Duodenal mucosa (tissue), 2 donors: ENCODE results near the gene MUC21.

Experiments
- H3K27ac ChIP-seq: one replicate; pipeline ENCODE4 v1.7.0; 2013; ENCODE audit warnings: low read depth, low read length
- H3K27me3 ChIP-seq, 2 donors: one replicate each; pipeline ENCODE4 v1.7.0; 2013; ENCODE audit warnings: low read length in 2 of 2, control low read depth in 1 of 2; ENCODE audit not compliant: insufficient read depth in 2 of 2, control insufficient read depth in 1 of 2
- H3K36me3 ChIP-seq, 2 donors: one replicate each; pipeline ENCODE4 v1.7.0; 2013; ENCODE audit warnings: low read length in 2 of 2, control low read depth in 1 of 2; ENCODE audit not compliant: insufficient read depth in 2 of 2, control insufficient read depth in 1 of 2
- H3K4me1 ChIP-seq, 2 donors: one replicate each; pipeline ENCODE4 v1.7.0; 2013; ENCODE audit warnings: low read length in 2 of 2, control low read depth in 1 of 2; ENCODE audit not compliant: insufficient read depth in 2 of 2, control insufficient read depth in 1 of 2
- H3K4me3 ChIP-seq, 2 donors: one replicate each; pipeline ENCODE4 v1.7.0; 2013; ENCODE audit warnings: low read length in 2 of 2, low read depth in 1 of 2
- H3K9ac ChIP-seq, 2 donors: one replicate each; pipeline ENCODE4 v1.7.0; 2013; ENCODE audit warnings: low read length in 2 of 2, low read depth in 1 of 2
- H3K9me3 ChIP-seq, 2 donors: one replicate each; pipeline ENCODE4 v1.7.0; 2013; ENCODE audit warnings: low read length in 2 of 2, control low read depth in 1 of 2; ENCODE audit not compliant: control insufficient read depth in 1 of 2

MUC21 gene

GRCh38 chr6:30948811-30949210 lies 34.7 kb upstream of the MUC21 start:
- Histone ChIP-seq H3K9me3 (no peaks in the 10 kb centered on the region), H3K9ac (no peak overlapping the region), H3K4me1 (peaks cover 0 to 5% of the 10 kb centered on the region in 2 donors), H3K4me3 (no peak overlapping the region), H3K27me3 (peaks cover 6 to 18% of the 10 kb centered on the region in 2 donors), H3K36me3 (no peaks in the 10 kb centered on the region), H3K27ac (no peak overlapping the region)

DNA sequence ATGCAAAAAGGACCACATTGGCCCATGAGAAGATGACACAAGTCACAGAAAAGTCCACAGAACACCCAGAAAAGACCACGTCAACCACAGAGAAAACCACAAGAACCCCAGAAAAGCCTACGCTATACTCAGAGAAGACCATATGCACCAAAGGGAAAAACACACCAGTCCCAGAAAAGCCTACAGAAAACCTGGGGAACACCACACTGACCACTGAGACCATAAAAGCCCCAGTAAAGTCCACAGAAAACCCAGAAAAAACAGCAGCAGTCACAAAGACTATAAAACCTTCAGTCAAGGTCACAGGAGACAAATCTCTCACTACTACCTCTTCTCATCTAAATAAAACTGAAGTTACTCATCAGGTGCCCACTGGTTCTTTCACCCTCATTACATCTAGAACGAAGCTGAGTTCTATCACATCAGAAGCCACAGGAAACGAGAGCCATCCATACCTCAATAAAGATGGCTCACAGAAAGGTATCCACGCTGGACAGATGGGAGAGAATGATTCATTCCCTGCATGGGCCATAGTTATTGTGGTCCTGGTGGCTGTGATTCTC lies 31.5 kb upstream of the MUC21 start:
- peaks cover 6 to 35% of the 10 kb centered on the region in 2 donors for H3K27me3 ChIP-seq
- no peaks in the 10 kb centered on the region for H3K9me3 ChIP-seq
- no peaks in the 10 kb centered on the region for H3K36me3 ChIP-seq
- no peak overlapping the region for H3K9ac ChIP-seq
- H3K27ac ChIP-seq = no peak overlapping the region
- H3K4me3 ChIP-seq = no peak overlapping the region
- H3K4me1 ChIP-seq = peaks cover 15 to 21% of the 10 kb centered on the region in 2 donors

DNA sequence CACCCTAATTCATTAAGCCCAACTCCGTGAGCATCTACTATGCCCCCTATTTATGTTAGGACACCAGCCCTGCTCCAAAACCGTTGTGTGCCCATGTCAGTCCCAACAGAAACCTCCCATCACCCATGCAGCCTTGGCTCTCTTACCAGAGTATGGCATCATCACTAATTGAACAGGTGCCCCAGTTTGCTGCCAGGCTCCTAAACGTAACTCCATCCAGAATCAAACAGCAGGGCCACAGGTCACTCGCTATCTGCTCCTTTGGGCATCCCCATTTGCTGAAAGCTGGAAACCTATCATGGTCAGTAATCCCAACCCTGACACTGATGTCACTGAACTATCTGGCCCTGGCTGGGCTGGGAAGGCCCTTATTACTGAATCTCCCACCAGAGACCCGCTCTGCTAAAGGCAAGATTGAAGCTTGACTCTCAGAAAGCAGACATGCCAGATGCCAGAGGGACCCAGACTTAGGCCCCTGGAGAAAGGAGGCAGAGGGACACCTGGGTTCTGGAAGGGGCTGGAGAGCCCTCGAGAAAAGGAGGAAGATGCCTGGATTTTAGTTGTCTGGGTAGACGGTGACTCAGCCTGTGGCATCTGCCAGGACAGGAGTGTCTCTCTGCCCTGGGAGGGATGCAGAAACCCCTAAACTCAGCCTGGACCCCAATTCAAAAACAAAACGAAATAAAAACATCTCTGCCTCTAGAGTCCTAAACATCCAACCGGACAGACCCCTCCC lies 28.7 kb upstream of the MUC21 start:
- no peaks in the 10 kb centered on the region for H3K9me3 ChIP-seq
- peak overlapping the region; percentile 48 for H3K9ac ChIP-seq
- peaks cover 6 to 38% of the 10 kb centered on the region in 2 donors for H3K27me3 ChIP-seq
- no peaks in the 10 kb centered on the region for H3K36me3 ChIP-seq
- no peak overlapping the region for H3K27ac ChIP-seq
- peaks cover 15 to 16% of the 10 kb centered on the region in 2 donors for H3K4me1 ChIP-seq
- peak overlapping the region; percentile 65 to 66 for H3K4me3 ChIP-seq

GRCh38 chr6:30955367-30956042 lies 28.0 kb upstream of the MUC21 start:
- H3K9ac ChIP-seq = peak overlapping the region; percentile 48
- H3K36me3 ChIP-seq = no peaks in the 10 kb centered on the region
- peak overlapping the region; percentile 65 to 66 for H3K4me3 ChIP-seq
- no peak overlapping the region for H3K27ac ChIP-seq
- H3K9me3 ChIP-seq = no peaks in the 10 kb centered on the region
- H3K4me1 ChIP-seq = peaks cover 15 to 16% of the 10 kb centered on the region in 2 donors
- H3K27me3 ChIP-seq = peaks cover 6 to 38% of the 10 kb centered on the region in 2 donors

DNA sequence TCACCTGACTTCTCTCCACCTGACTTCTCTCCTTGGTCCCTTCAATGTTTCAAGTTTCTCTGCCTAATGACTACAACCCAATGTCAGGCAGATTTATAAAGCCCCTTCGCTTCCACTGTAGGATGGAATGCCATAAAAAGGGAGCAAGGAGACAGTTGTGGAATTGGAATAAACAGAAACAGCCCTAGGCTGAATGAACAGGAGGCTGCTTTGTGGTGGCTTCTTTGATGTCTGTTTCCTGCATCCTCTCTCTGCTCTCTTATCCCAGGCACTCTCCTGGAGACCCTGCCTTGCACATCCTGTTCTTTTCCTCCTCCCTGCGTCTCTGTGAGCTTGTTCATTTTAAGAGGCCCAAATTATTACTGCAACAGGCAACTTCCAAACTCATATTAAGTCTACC lies 25.8 kb upstream of the MUC21 start:
- no peaks in the 10 kb centered on the region for H3K36me3 ChIP-seq
- H3K4me3 ChIP-seq = no peak overlapping the region
- peaks cover 8 to 30% of the 10 kb centered on the region in 2 donors for H3K27me3 ChIP-seq
- no peak overlapping the region for H3K9ac ChIP-seq
- H3K27ac ChIP-seq = no peak overlapping the region
- H3K4me1 ChIP-seq = peaks cover 15 to 16% of the 10 kb centered on the region in 2 donors
- no peaks in the 10 kb centered on the region for H3K9me3 ChIP-seq

DNA sequence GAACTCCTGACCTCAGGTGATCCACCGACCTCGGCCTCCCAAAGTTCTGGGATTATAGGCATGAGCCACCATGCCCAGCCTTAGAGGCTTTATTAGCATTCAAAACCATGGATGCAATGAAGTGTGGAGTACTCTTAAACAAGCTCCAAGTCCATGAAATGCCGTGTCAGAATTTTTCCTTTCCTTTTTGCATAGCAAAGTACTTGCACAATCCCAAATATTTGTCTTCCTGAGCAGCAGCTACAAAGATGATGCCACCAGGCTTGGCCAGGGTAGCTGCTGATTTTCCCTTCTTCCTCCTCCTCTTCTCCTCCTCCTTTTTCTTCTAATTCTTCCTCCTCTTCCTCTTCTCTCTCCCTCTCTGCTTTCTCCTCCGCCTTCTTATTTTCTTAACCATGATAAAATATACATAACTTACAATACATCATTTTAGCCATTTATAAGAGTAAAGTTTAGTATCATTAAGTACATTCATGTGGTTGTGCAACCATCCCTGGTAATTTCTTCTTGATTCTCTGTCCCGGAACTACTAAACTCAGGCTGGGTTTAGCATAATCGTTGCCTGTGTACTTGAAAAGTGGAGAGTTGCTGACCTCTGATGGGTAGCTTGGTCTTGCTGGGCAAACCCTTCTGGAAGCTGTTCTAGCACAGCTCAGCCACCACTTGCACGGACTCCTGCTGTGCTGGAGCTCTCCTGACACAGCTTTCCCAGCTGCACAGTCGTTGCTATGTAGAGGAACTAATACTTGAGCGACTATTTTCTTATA lies 22.4 kb upstream of the MUC21 start:
- Histone ChIP-seq H3K4me1 (peaks cover 4% of the 10 kb centered on the region in 2 donors), H3K36me3 (no peaks in the 10 kb centered on the region), H3K27me3 (peaks cover 7 to 12% of the 10 kb centered on the region in 2 donors), H3K27ac (no peak overlapping the region), H3K9me3 (no peaks in the 10 kb centered on the region), H3K4me3 (no peak overlapping the region), H3K9ac (no peak overlapping the region)

GRCh38 chr6:30962716-30963115 lies 20.8 kb upstream of the MUC21 start:
- Histone ChIP-seq H3K36me3 (no peaks in the 10 kb centered on the region), H3K9ac (no peak overlapping the region), H3K4me1 (no peaks in the 10 kb centered on the region), H3K27ac (no peak overlapping the region), H3K4me3 (no peak overlapping the region), H3K9me3 (no peaks in the 10 kb centered on the region), H3K27me3 (peaks cover 3 to 7% of the 10 kb centered on the region in 2 donors)

DNA sequence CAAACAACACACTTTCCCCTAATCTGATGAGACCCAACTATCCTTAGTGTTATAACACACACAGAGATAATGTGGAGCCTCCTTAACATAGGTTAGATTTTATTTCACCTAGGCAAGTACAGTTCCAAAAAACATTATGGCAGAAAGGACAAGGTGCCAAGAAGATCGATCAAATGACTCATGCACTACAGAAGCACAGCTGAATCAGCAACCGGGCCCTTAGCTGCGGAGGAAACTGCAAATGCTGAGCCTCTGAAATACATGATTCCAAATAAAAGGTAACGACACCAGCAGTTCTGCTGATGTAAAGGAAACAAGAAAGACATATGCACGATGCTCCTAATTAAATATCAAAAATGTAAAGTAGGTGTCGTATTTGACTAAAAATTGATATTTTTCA lies 19.9 kb upstream of the MUC21 start:
- H3K4me3 ChIP-seq = no peak overlapping the region
- no peak overlapping the region for H3K27ac ChIP-seq
- no peaks in the 10 kb centered on the region for H3K36me3 ChIP-seq
- H3K27me3 ChIP-seq = peaks cover 0 to 7% of the 10 kb centered on the region in 2 donors
- no peak overlapping the region for H3K9ac ChIP-seq
- no peaks in the 10 kb centered on the region for H3K9me3 ChIP-seq
- H3K4me1 ChIP-seq = no peaks in the 10 kb centered on the region

GRCh38 chr6:30964075-30964474 lies 19.4 kb upstream of the MUC21 start:
- Histone ChIP-seq H3K27ac (no peak overlapping the region), H3K4me1 (no peaks in the 10 kb centered on the region), H3K36me3 (no peaks in the 10 kb centered on the region), H3K9me3 (no peaks in the 10 kb centered on the region), H3K9ac (no peak overlapping the region), H3K27me3 (peaks cover 0 to 7% of the 10 kb centered on the region in 2 donors), H3K4me3 (no peak overlapping the region)
